SW480 (cell line): ENCODE data around the gene SPAAR.
"Not testable (repeated sequence)": the region's sequence is repeated elsewhere in the genome, so short reads cannot be mapped to it uniquely, and the experiment has no call there.

Experiments
- DNase-seq: peaks from one replicate; pipeline ENCODE4 v3.0.0-alpha.2; 2016; ENCODE audit warnings: low spot score

The SPAAR gene

DNA sequence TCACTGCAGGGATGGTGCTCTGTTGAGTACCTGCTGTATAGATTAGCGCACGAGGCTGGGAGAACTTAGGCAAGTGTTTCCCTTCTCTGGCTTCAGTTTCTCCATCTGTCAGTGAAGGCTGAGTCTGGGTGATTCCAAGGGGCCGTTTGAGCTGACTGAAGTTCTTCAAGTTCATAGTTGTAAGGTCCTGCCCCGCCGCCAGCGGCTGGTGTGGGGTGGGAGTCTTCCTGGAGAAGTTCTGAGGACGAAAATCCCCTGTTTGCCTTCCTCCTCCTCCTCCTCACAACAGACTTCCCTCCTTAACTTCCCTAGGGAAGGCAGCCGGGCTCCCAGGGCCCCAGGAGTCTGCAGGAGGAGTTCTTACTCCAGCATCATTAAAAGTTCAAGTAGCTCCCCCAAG, 5.0 kb upstream of the SPAAR start:
- DNase-seq = no peak

DNA sequence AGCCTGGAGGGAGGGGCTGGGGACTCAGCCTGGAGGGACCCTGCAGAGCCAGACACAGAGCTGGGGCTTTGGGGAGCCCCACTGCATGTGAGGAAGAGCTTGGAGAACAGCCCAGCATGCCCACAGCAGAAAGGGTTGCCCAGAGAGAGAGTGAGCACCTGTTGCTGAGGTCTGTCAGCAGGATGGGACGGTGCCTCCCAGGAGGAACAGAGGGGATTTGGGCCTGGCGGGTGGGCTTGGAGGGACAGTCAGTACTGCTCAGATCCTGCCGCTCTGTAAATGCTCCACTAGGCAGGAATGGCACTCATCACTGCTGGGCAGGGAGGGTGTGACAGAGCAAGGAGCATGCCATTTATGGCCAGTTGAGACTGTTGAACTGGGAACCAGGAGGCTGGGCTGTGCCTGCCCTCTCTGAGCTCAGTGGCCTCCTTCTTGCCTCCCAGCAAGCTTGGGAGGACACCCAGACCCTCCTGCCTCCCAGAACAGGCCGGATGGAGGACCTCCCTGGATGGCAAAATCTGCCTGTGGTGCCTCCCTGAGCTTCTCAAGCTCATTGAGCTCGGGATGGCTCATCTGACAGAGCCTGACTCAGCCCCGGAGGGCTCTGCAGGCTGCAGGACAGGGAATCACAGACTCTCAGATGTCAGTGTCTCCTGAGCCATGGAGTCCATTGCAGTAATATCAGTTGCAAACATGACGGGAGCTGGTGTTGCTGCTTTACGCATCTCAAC, 4.1 kb upstream of the SPAAR start:
- peak; percentile 30 for DNase-seq

GRCh38 chr9:35905912-35906679, 3.2 kb upstream of the SPAAR start, which contains the start of gene HRCT1:
Gene HRCT1 (plus strand): TSS chr9:35906202. CDS start chr9:35906288, 86 bp downstream.
- DNase-seq = peak; percentile 84

DNA sequence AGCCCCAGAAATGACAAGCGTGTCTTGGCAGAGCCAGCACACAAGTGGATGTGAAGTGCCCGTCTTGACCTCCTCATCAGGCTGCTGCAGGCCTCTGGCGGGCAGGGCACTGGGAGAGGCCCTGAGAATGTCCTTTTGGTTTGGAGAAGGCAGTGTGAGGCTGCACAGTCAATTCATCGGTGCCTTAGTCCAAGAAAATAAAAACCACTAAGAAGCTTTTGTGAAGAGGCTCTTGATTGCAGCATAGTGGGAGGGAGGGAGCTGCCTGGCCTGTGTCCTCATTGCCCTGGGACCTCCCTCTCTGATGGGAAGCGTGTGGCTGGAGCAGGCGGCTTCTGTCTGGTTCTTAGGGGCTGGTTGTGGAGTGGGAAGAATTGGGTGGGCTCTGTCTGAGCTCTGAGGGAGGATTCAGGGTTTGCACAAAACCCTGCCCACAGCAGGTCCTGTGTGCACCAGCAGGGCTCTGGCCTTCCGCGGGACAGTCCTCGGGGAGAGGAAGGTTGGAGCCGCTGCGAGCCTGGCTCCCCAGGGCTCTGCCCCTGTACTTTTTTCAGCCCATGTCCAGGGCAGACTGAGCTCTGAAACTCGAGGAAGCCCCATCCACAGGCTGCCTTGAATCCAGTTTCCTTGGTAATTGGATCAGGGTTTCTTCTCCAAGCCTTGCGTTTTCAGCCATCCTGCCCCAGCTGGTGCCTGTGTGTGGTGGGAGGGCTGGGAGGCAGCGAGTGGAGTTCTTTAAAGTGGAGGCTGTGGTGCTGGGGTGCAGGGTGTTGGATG, 2.2 kb upstream of the SPAAR start:
- peak; percentile 53 for DNase-seq

GRCh38 chr9:35907711-35908503, 1.4 kb upstream of the SPAAR start:
- peak; percentile 84 for DNase-seq

DNA sequence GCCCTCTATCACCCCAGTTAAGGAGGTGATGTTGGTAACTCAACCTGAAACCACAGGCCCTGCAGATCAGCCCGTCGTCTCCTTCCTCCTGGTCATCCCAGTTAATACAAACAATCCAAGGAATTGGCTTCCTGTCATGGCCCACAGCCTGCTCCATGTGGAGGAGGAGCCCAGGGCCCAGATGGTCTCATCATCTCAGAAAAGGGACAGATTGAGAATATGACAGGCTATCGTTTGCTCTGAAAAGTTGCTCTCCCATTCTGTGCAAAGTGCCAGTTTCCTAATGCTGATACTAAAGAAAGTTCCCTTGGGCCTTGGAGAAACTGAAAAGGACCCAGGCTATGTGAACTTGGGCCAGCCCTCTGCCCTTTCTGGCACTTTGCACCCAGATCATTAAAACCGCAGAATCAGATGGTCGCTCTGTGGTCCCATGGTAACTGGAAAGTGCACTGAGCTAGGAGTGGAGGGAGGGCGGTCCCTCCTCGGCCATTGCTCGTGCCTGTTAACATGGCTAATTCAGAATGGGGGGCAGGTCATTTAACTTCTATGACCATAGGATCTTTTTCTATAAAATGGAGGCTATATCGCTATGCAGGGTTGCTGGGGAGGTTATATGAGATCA, 675 bp upstream of the SPAAR start:
- no peak for DNase-seq

GRCh38 chr9:35909687-35910612, 660 bp downstream of the SPAAR start:
- DNase-seq = no peak

- DNase-seq = peak; percentile 76
Measured at GRCh38 chr9:35910613-35911359, 1.5 kb downstream of the SPAAR start.

DNA sequence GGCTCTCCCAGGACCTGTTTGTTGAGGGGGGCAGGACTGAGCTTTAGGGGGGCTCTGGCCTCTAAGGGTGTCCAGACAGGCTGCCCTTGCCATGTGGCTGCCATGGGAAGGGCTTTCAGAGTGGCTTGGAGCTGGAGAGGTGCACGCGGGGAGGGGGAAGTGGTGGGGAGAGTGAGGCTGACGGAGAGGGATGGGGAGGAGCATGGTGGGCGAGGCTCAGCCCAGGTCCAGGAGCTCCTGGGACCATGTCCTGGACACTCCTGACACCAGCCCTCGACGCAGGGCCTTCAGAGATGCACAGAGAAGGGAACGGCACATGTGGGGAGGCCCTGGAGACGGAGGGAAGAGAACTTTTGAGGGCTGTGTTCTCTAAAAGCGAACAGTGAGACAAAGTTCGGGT, 2.4 kb downstream of the SPAAR start:
- no peak for DNase-seq

- no peak for DNase-seq
Measured at GRCh38 chr9:35912791-35913400, 3.6 kb downstream of the SPAAR start.

DNA sequence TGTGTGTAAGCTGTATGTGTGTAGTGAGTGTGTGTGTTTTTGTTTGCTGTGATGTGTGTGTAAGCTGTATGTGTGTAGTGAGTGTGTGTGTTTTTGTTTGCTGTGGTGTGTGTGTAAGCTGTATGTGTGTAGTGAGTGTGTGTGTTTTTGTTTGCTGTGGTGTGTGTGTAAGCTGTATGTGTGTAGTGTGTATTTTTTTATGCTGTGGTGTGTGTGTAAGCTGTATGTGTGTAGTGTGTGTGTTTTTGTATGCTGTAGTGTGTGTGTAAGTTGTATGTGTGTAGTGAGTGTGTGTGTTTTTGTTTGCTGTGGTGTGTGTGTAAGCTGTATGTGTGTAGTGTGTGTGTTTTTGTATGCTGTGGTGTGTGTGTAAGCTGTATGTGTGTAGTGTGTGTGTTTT, 4.1 kb downstream of the SPAAR start:
- not testable (repeated sequence) for DNase-seq

DNA sequence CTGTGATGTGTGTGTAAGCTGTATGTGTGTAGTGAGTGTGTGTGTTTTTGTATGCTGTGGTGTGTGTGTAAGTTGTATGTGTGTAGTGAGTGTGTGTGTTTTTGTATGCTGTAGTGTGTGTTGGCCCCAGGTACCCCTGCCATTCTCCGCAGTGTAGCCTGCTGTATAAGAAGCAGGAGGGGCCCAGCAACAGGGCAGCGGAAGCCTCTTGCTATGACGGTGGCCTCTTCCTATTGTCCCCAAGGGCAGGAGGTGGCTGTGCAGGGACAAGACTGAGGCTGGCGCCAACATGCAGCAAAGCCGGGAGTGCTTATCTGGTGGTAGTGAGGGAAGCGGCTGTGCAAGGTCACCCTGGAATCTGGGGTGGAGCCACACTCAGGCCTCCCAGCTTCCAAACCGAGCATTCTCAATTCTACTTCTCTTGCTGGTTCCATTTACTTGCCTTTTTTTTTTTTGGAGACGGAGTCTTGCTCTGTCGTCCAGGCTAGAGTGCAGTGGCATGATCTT, 5.1 kb downstream of the SPAAR start:
- DNase-seq = peak; percentile 25

GRCh38 chr9:35915681-35916294, 6.5 kb downstream of the SPAAR start:
- no peak for DNase-seq

DNA sequence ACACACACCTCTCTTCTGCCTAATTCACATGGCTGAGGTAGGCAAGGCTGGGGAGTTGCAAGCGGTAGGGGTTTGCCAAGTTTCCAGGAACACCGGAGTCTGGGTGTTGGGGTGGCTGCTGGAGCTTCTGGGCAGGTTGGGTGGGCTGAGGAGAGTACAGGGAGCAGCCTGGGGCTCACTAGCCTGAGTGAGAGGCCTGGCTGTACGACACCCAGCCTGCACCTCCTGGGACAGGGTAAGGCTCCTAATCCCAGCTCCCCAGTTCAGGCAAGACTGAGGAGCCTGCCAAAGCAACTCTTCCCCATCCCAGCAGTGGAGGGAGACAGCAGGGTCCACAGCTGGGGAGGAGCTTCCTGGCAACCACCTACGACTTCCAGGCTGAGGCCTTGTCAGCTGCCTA, 8.0 kb downstream of the SPAAR start:
- DNase-seq = no peak

DNA sequence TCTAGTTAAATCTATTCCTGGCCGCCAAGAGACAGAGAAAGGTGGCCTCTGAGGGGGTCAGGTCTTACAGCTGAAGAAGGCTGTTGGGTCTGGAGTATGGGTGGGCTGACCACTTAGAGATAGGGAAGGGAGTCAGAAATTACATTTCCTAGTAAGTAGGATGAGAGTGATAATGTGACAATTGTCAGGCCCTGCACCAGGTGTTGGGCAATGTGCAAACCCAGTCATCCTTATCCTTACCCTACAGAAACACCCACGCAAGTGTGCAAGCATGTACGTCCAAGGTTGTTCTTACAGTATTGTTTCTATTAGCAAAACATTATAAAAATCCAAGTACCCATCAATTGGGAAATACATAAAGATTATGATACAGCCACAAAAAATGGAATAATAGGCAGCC, 9.5 kb downstream of the SPAAR start:
- no peak for DNase-seq

DNA sequence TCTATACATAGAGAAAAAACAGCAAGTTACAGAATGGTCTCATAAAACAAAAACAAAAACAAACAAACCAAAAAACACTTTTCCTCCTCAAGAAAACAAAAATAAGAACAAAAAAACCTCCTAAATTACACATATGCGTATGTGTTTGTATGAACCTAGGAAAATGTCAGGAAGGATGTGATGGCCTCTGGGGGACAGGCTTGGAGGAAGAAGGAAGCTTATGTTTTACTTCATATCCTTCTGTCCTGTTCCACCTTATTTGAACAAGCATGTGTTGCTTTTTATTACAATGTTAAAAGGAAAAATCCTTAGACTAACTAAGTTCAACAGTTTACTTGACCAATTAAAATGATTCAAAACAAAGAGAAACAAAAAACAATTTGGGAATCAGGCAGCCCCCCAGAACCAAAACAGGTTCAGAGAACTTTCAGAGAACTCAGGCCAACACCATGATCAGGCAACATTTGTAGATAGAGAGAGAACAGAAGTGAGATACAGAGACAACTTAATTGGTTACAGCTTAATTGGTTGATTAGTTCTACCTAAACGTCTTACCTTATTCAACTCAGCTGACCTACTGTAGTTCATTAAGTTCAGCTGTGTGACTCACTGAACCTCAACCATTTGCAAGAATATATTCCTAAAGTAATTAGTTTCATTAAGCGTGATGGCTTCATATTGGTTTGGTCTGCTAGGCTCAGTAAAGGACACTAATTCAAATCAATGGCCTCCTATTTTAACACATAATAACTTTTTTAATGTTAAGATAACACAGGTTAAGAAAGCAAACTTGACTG, 10.1 kb downstream of the SPAAR start:
- no peak for DNase-seq

GRCh38 chr9:35920051-35920620, 10.8 kb downstream of the SPAAR start:
- no peak for DNase-seq
